Hepatocyte (in vitro differentiated cells): Measurements from ENCODE around the gene MTARC2.

Experiments used
- CTCF ChIP-seq: fragments of 200-600 bp; sonication (generic); IDR thresholded peaks from 2 replicates; pipeline ENCODE4 v1.5.1; 2016; ENCODE audit warnings: antibody characterized with exemption, mild to moderate bottlenecking; ENCODE audit not compliant: poor library complexity
- EZH2 ChIP-seq: fragments of 200-600 bp; sonication (generic); IDR thresholded peaks from 2 replicates; pipeline ENCODE4 v1.6.1; 2016; ENCODE audit warnings: antibody characterized with exemption, mild to moderate bottlenecking, borderline replicate concordance
- EZH2phosphoT487 ChIP-seq: fragments of 200-600 bp; sonication (generic); IDR thresholded peaks from one replicate; pipeline ENCODE4 v1.6.1; 2018; ENCODE audit warnings: antibody characterized with exemption, mild to moderate bottlenecking, low read depth, moderate library complexity; ENCODE audit not compliant: unreplicated experiment, severe bottlenecking

- TF ChIP-seq CTCF (no peak), EZH2 (no peak), EZH2phosphoT487 (no peak)
These were observed 78.6 kb downstream of the MTARC2 start for GRCh38 chr1:220826729-220827128.
